Left ventricle myocardium inferior (tissue), 1 donor: ENCODE results near the gene VPS39. TPM values are rescaled to one million over a fixed set of nuclear protein-coding genes. Genes with fewer than 3 reads are reported as not detected.

Source experiments
- DNase-seq: peaks from one replicate; pipeline ENCODE4 v3.0.0-alpha.2; 2020
- H3K27ac ChIP-seq: fragments of 200-600 bp; replicated peaks from 2 replicates; pipeline ENCODE4 v1.8.0; 2021
- H3K27me3 ChIP-seq: fragments of 200-600 bp; 2 replicates; pipeline ENCODE4 v1.8.0; 2021; ENCODE audit warnings: low read depth
- H3K36me3 ChIP-seq: fragments of 200-600 bp; 2 replicates; pipeline ENCODE4 v1.8.0; 2021
- H3K4me1 ChIP-seq: fragments of 200-600 bp; 2 replicates; pipeline ENCODE4 v1.8.0; 2021
- H3K4me3 ChIP-seq: fragments of 200-600 bp; 2 replicates; pipeline ENCODE4 v1.8.0; 2021; ENCODE audit warnings: mild to moderate bottlenecking, moderate library complexity
- H3K9me3 ChIP-seq: fragments of 200-600 bp; replicated peaks from 2 replicates; pipeline ENCODE4 v1.8.0; 2021
- CTCF ChIP-seq: fragments of 200-600 bp; IDR thresholded peaks from 2 replicates; pipeline ENCODE4 v1.8.0; 2021; ENCODE audit warnings: antibody characterized with exemption, mild to moderate bottlenecking, borderline replicate concordance
- intact Hi-C: fragments of 100-400 bp; cut with micrococcal nuclease; formaldehyde crosslinking; loops from one replicate; pipeline ENCODE4 v1.11.0; 2022
- total RNA-seq: library from RNA; stranded (reverse); fragmentation: NEBNext Ultra II Directional; extraction: Animal tissue kit (Norgen Biotek cat#: 25700); gene quantifications from one replicate; pipeline ENCODE4 v1.2.1, GENCODE V29; 2021
- donor health status: DM: no; HTN: yes; CAD: no; lungs with severe emphysema.

Gene VPS39
- total RNA-seq, 1 donor from 2014 or later: 49.2 TPM

GRCh38 chr15:42171122-42171521, 37.0 kb downstream of the VPS39 start:
- Histone ChIP-seq H3K27ac (peak overlapping the region; percentile 54), H3K36me3 (peaks cover 93% of the 10 kb centered on the region), H3K4me3 (no peak overlapping the region), H3K9me3 (no peaks in the 10 kb centered on the region), H3K27me3 (no peaks in the 10 kb centered on the region), H3K4me1 (peaks cover 36% of the 10 kb centered on the region)
- DNase-seq: no peak
- intact Hi-C loops: no loop called here
- TF ChIP-seq CTCF: no peak

- H3K9me3 ChIP-seq: no peaks in the 10 kb centered on the region
- no peak overlapping the region for H3K27ac ChIP-seq
- H3K4me1 ChIP-seq: peaks cover 8% of the 10 kb centered on the region
- TF ChIP-seq CTCF: no peak
- no peak for DNase-seq
- intact Hi-C loops: no loop called here
- no peaks in the 10 kb centered on the region for H3K27me3 ChIP-seq
- H3K4me3 ChIP-seq: no peak overlapping the region
- H3K36me3 ChIP-seq: peaks cover 96% of the 10 kb centered on the region
Observed at GRCh38 chr15:42166225-42166940, 41.7 kb downstream of the VPS39 start.

- no peak for DNase-seq
- peaks cover 96% of the 10 kb centered on the region for H3K36me3 ChIP-seq
- no peak overlapping the region for H3K27ac ChIP-seq
- intact Hi-C loops: no loop called here
- H3K4me1 ChIP-seq: peaks cover 1% of the 10 kb centered on the region
- H3K9me3 ChIP-seq: no peaks in the 10 kb centered on the region
- TF ChIP-seq CTCF: no peak
- no peaks in the 10 kb centered on the region for H3K27me3 ChIP-seq
- H3K4me3 ChIP-seq: no peak overlapping the region
Observed at GRCh38 chr15:42165106-42165505, 43.0 kb downstream of the VPS39 start.

GRCh38 chr15:42163947-42164550, 44.1 kb downstream of the VPS39 start:
- H3K36me3 ChIP-seq: peaks cover 94% of the 10 kb centered on the region
- intact Hi-C loops: no loop called here
- no peaks in the 10 kb centered on the region for H3K9me3 ChIP-seq
- H3K27me3 ChIP-seq: no peaks in the 10 kb centered on the region
- DNase-seq: no peak
- no peak overlapping the region for H3K4me3 ChIP-seq
- no peak for TF ChIP-seq CTCF
- peaks cover 10% of the 10 kb centered on the region for H3K4me1 ChIP-seq
- H3K27ac ChIP-seq: no peak overlapping the region

- H3K4me3 ChIP-seq: no peak overlapping the region
- no peaks in the 10 kb centered on the region for H3K27me3 ChIP-seq
- DNase-seq: no peak
- no peak overlapping the region for H3K27ac ChIP-seq
- H3K36me3 ChIP-seq: peaks cover 88% of the 10 kb centered on the region
- H3K9me3 ChIP-seq: no peaks in the 10 kb centered on the region
- TF ChIP-seq CTCF: no peak
- H3K4me1 ChIP-seq: peaks cover 17% of the 10 kb centered on the region
- intact Hi-C loops: no loop called here
Observed at GRCh38 chr15:42163291-42163690, 44.8 kb downstream of the VPS39 start.
